ENCODE results near the gene COPA.
"Not testable (repeated sequence)": the region's sequence is repeated elsewhere in the genome, so short reads cannot be mapped to it uniquely, and the experiment has no call there.

COPA gene

GRCh38 chr1:160325252-160325651 is 17.8 kb downstream of the COPA start:
- DNase-seq (ENCODE audit: low read depth in 2 of 2), result no peak

DNA sequence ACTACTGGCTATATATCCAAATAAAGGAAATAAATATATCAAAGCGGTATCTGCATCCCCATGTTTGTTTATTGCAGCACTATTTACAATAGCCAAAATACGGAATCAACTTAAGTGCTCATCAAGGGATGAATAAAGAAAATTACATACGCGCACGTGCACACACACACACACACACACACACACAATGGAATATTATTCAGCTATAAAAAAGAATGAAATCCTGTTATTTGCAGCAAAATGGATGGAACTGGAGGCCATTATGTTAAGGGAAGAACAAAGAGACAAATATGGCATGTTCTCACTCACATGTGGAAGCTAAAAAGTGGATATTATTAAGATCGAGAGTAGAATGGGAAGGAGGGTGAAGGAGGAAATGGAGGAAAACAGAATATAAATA is 20.2 kb downstream of the COPA start:
- no peak for DNase-seq (ENCODE audit: low read depth in 2 of 2)

GRCh38 chr1:160315359-160315758 is 27.7 kb downstream of the COPA start:
- no peak for DNase-seq (ENCODE audit: low read depth in 2 of 2)

- DNase-seq (ENCODE audit: low read depth in 2 of 2), result no peak
These were observed 33.5 kb downstream of the COPA start for GRCh38 chr1:160309571-160309970.

GRCh38 chr1:160309185-160309557 is 33.9 kb downstream of the COPA start:
- DNase-seq (ENCODE audit: low read depth in 2 of 2), result no peak

- DNase-seq (ENCODE audit: low read depth in 2 of 2), result no peak
These were observed 34.4 kb downstream of the COPA start for GRCh38 chr1:160308451-160309184.

DNA sequence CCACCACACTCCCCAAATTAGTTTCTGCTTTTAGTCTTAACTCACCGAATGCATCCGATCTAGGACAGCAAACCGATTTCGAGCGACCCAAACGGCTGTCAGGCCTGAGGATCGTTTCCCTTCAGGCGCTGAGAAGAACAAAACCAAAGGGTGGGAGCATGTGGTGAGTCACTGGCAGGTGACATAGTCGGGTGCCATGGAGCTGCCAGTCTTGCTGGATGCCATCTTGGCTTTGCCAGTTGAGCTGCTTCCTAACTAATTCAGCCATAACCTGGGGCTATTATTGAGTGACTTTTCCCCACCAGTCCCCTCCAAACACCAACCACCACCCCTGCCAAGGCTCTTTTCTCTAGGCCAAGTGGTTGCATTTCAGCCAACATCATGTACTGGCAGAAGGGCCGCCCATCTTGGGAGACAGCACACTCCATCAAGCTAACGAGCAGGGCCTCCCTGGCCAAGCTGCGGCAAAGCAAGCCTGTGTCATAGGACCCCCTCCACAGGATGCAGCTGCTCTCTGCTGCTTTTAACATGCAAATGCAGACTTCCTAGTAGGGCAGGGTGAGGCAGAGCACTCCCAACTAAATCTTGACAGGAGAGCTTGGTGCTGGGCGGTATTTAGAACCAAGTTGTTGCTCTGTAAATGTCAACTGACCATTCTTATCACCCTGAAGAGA is 35.8 kb downstream of the COPA start:
- no peak for DNase-seq (ENCODE audit: low read depth in 2 of 2)

GRCh38 chr1:160300173-160300572 is 42.9 kb downstream of the COPA start:
- no peak for DNase-seq (ENCODE audit: low read depth in 2 of 2)

DNA sequence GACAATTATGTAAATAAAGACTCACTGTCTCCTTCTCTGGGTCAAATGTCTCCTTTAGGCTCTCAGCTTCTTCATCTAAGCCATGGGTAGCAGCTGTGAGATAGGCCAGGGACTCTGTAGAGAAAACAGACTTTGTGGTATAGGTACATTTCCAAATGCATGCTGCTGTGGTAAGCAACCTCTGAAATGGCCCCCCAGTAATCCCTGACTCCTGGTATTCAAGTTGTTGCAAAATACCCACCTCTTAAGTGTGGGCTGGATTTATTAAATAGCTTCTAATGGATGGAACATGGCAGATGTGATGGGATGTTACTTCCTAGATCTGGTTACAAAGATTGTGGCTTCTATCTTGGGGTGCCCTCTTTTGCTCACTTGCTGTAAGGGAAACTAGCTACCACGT is 47.0 kb downstream of the COPA start:
- DNase-seq (ENCODE audit: low read depth in 2 of 2), result no peak

DNA sequence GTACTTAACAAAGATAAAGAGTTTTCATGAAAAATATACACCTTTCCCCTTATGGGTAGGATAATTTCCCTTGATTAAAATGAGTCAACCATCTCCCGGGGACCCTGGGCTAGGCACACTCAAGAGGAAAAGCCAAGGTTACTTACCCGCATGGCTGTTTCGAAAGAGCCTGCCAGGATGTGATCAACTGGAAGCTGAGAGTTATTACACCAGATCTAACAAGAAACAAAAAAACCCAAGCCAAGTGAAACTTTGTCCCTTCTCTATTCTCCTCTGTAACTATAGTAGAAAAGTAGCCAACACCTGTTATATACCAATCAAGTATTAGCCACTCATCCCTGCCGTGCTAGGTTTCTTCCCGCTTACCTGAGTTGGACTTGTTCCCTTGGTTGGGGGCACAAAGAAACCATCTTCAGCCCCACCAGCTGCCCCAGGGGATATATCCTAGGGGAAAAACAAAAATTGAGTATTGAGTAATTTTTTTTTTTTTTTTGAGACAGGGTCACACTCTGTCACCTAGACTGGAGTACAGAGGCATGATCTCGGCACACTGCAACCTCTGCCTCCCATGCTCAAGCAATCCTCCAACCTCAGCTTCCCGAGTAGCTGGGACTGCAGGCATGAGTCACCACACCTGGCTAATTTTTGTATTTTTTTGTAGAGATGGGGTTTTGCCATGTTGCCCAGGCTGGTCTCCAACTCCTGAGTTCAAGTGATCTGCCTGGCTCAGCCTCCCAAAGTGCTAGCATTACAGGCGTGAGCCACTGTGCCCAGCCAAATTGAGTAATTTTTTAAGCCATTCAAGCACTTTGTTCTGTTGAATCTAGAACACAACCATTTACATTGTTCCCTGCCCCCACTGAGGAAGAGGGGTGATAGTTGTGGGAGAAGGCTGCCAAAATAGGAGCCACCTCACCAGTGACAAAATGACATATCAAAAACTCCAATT is 49.8 kb downstream of the COPA start:
- no peak for DNase-seq (ENCODE audit: low read depth in 2 of 2)

DNA sequence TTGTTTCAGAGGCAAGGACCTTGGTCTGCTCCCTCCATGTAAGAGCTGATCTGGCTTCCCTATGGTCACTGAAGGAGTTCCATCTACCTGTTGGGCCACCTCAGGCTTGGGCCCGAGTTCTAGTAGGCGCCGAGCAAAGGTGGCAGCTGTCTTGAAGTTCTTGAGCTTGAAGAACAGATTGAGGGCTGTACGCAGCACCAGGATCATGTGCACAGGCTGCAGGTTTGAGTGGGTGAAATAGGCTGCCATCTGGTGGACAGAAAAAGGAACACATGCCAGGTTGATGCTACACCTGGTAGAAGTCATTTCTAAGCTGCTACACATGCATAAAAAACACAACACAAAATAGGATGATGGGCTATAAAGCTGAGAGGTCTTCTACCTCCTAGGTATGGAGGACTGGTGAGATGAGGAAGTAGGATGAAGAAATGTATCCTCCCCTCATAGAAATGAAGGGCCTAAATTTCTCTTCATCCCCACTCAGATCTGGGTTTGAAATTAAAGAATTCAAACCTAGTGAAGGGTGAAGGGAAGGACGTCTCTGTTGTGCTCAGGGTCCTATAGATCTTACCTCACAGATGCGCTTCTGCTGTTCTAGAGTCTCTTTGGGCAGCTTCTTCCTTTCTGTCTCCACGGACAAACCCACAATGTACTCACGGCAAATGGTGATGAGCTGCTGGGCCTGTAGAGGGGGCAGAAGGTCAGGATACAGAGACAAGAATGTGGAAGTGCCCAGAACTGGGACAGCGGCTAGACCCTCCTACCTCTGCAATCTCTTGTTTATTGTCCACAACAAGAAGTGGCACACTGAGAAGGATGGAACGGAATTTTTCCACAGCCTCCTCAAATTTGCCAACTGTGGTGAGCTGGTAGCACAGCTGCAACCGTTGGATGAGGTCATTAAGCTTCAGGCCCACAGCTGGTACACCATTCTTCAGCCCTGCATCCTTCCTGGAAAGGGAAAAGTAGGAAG is 51.5 kb downstream of the COPA start:
- peak; percentile 31 for DNase-seq (ENCODE audit: low read depth in 2 of 2)

DNA sequence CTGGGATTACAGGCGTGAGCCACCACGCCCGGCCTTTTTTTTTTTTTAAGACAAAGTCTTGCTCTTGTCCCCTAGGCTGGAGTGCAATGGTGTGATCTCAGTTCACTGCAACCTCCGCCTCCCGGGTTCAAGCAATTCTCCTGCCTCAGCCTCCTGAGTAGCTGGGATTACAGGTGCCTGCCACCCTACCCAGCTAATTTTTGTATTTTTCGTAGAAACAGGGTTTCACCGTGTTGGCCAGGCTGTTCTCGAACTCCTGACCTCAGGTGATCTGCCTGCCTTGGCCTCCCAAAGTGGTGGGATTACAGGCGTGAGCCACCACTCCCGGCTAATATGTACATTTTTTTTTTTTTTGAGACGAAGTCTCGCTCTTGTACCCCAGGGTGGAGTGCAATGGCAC is 55.3 kb downstream of the COPA start:
- DNase-seq (ENCODE audit: low read depth in 2 of 2), result not testable (repeated sequence)

DNA sequence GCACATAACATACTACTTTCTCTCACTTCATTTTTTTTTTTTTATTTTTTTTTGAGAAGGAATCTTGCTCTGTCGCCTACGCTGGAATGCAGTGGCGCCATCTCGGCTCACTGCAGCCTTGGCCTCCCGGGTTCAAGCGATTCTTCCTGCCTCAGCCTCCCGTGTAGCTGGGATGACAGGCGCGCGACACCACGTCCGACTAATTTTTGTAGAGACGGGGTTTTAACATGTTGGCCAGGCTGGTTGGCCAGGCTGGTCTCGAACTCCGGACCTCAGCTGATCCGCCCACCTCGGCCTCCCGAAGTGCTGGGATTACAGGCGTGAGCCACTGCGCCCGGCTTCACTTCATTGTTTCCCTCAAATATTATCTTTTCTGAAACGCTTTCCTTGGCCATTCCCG is 57.5 kb downstream of the COPA start:
- no peak for DNase-seq (ENCODE audit: low read depth in 2 of 2)

- peak; percentile 82 to 87 for DNase-seq (ENCODE audit: low read depth in 2 of 2)
These were observed 58.2 kb downstream of the COPA start, which contains the start of gene PEX19 for GRCh38 chr1:160284782-160285344. PEX19 (minus strand) TSS chr1:160285133; CDS start chr1:160285124, 9 bp downstream.

- no peak for DNase-seq (ENCODE audit: low read depth in 2 of 2)
These were observed 58.7 kb downstream of the COPA start for GRCh38 chr1:160284220-160284781.

- no peak for DNase-seq (ENCODE audit: low read depth in 2 of 2)
These were observed 60.2 kb downstream of the COPA start for GRCh38 chr1:160282807-160283206.

DNA sequence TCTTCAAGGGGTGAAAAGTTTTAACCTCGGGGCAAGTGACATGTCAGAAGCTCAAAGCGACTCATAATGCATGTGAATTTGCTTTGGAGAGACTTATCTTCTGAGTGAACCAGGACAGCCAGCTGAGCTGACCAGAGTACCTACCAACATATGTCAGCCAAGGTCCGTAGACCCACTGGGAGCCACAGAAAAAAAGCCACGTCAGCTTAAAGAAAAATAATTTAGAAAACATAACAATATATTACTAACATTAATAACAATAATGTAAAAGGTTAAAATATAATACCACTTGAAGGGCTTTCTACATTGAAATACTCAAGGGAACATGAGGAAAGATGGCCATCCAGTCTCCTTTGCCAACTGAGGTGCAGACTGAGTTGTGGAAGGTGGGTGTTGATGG is 65.1 kb downstream of the COPA start:
- DNase-seq (ENCODE audit: low read depth in 2 of 2), result no peak

DNA sequence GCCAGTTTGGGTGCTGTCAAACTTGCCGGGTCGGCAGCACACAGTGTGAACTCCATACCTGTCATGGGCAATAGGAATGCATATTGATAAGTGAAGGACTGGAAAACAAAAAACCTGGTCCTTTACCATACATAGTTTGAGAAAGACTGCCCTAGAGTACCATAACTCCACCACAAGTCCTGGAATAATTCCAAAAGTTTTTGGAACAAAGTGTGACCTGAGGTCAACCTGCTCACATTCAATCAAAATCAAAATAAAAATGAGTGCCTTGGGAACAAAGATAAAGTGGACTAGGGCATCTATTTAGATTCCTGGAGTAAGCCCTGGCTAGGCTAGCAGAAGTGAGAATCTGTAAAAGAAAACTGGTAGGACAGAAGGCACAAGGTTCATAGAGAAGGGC is 65.7 kb downstream of the COPA start:
- no peak for DNase-seq (ENCODE audit: low read depth in 2 of 2)

- no peak for DNase-seq (ENCODE audit: low read depth in 2 of 2)
These were observed 72.0 kb downstream of the COPA start for GRCh38 chr1:160271025-160271424.

GRCh38 chr1:160267284-160267991 is 75.6 kb downstream of the COPA start:
- no peak for DNase-seq (ENCODE audit: low read depth in 2 of 2)

Measured in stimulated activated CD8-positive, alpha-beta memory T cell treated with anti-CD3 and anti-CD28 coated beads, Interleukin-2, amount 100 ng/mL, for 1 hour (primary cell).